SU-DHL-6 (cell line): Measurements from ENCODE around the gene ISG20L2.

Source experiments
- CTCF ChIP-seq: fragments of 200-600 bp; sonication (generic); IDR thresholded peaks from one replicate; pipeline ENCODE4 v1.5.1; 2017; ENCODE audit warnings: antibody characterized with exemption, mild to moderate bottlenecking, low read length, moderate library complexity; ENCODE audit not compliant: insufficient read depth, poor library complexity, severe bottlenecking
- EZH2phosphoT487 ChIP-seq: fragments of 200-600 bp; sonication (generic), shearing (Covaris generic); conservative IDR thresholded peaks from 2 replicates; pipeline ENCODE4 v1.6.1; 2018; ENCODE audit warnings: mild to moderate bottlenecking, antibody characterized with exemption, low read length, moderate library complexity, mixed read lengths

GRCh38 chr1:156708218-156708661 is 20.3 kb downstream of the ISG20L2 start:
- no peak for TF ChIP-seq CTCF
- no peak for TF ChIP-seq EZH2phosphoT487
